ENCODE data around the gene ITIH3. TPM values are rescaled to one million over a fixed set of nuclear protein-coding genes. Genes with fewer than 3 reads are reported as not detected.

ITIH3 gene
- total and polyA plus RNA-seq, 2 of the 4 experiments (the other 2 are of a cell fraction), result 0.72 to 0.94 TPM

- Histone ChIP-seq H4K8ac (ENCODE audit: low read depth in 2 of 2, low read length in 2 of 2) (no peak overlapping the region), H2AK9ac (replicated peaks; ENCODE audit: low read depth, low read length, poor library complexity) (no peak overlapping the region), H3K14ac (replicated peaks; ENCODE audit: low read depth, low read length) (no peak overlapping the region), H3K27me3 (ENCODE audit: control insufficient read depth, insufficient read depth, low read length) (peaks cover 51% of the 10 kb centered on the region), H2AFZ (replicated peaks; ENCODE audit: low read length, poor library complexity) (no peak overlapping the region), H3K36me3 (ENCODE audit: control insufficient read depth, insufficient read depth, low read length) (no peaks in the 10 kb centered on the region), H2BK15ac (ENCODE audit: low read depth, low read length) (no peak overlapping the region), H3K4me1 (ENCODE audit: control insufficient read depth, insufficient read depth, low read length) (no peaks in the 10 kb centered on the region), H3K4me2 (ENCODE audit: low read depth, low read length) (no peak overlapping the region), H2AK5ac (ENCODE audit: low read depth, low read length) (no peak overlapping the region), H2BK20ac (ENCODE audit: low read depth, low read length) (no peak overlapping the region), H3K4me3 (ENCODE audit: insufficient read depth, low read depth, low read length) (no peak overlapping the region), H3K9me3 (ENCODE audit: control insufficient read depth, insufficient read depth, low read length) (no peaks in the 10 kb centered on the region), H3K27ac (ENCODE audit: insufficient read depth, low read length) (no peak overlapping the region), H3K9ac (ENCODE audit: low read depth, low read length) (no peak overlapping the region), H3K18ac (ENCODE audit: low read depth, low read length) (no peak overlapping the region), H3K9me1 (ENCODE audit: insufficient read depth, low read length) (no peaks in the 10 kb centered on the region; the same call in 1 of the 2 replicates), H4K91ac (ENCODE audit: insufficient read depth, low read depth, low read length) (no peak overlapping the region), H3K4ac (ENCODE audit: low read depth, low read length) (no peak overlapping the region), H3K56ac (ENCODE audit: extremely low read depth, insufficient read depth, low read length) (no peak overlapping the region), H2BK5ac (ENCODE audit: low read depth, low read length, poor library complexity, severe bottlenecking) (no peak overlapping the region), H4K5ac (ENCODE audit: low read depth, low read length) (no peak overlapping the region), H3K79me1 (ENCODE audit: low read depth in 1 of 2, low read length in 2 of 2) (no peaks in the 10 kb centered on the region), H2BK120ac (ENCODE audit: low read depth, low read length) (no peak overlapping the region), H4K20me1 (ENCODE audit: insufficient read depth, low read length) (no peaks in the 10 kb centered on the region), H3K23ac (ENCODE audit: low read depth, low read length) (no peak overlapping the region)
- ChIA-PET POLR2A (ENCODE audit: unreplicated experiment) (no interaction called here), CTCF (no interaction called here)
- DNase-seq, result no peak
- TF ChIP-seq CEBPB (IDR thresholded peaks at IDR 0.05; ENCODE audit: low read depth, low read length) (no peak), USF2 (IDR thresholded peaks at IDR 0.05; ENCODE audit: low read depth, low read length) (no peak), BHLHE40 (IDR thresholded peaks at IDR 0.05; ENCODE audit: low read depth, low read length) (no peak), CHD1 (IDR thresholded peaks at IDR 0.05; ENCODE audit: low read depth, low read length) (no peak), MXI1 (IDR thresholded peaks at IDR 0.05; ENCODE audit: borderline replicate concordance, low read depth, low read length) (no peak), RCOR1 (IDR thresholded peaks at IDR 0.05; ENCODE audit: insufficient replicate concordance, low read length) (no peak), RFX5 (IDR thresholded peaks at IDR 0.05; ENCODE audit: low read depth, low read length) (no peak), FOS (IDR thresholded peaks at IDR 0.05; ENCODE audit: low read depth, low read length) (no peak), CTCF (conservative IDR thresholded peaks at IDR 0.05; ENCODE audit: low read depth, low read length) (no peak), SMC3 (IDR thresholded peaks at IDR 0.05; ENCODE audit: low read depth, low read length) (no peak), POLR2A (IDR thresholded peaks at IDR 0.05; ENCODE audit: low read depth, low read length) (no peak), RAD21 (IDR thresholded peaks at IDR 0.05; ENCODE audit: low read length) (no peak), NFE2L2 (IDR thresholded peaks at IDR 0.05; ENCODE audit: low read depth, low read length) (no peak), MAZ (IDR thresholded peaks at IDR 0.05; ENCODE audit: borderline replicate concordance, low read depth, low read length) (no peak), ELK1 (IDR thresholded peaks at IDR 0.05; ENCODE audit: borderline replicate concordance, low read depth, low read length) (no peak), MAFK (IDR thresholded peaks at IDR 0.05; ENCODE audit: low read depth, low read length) (no peak)
- dilution Hi-C loops (cut with HindIII; ENCODE audit: low sequenced_read_pairs, unreplicated experiment), result no loop called here
- no CpG with 5 or more reads among the region's 5 CpGs for WGBS, 2 experiments (ENCODE audit: extremely low coverage in 2 of 2, insufficient read length in 1 of 2)
- intact Hi-C loops (cut with micrococcal nuclease), result no loop called here
- in situ Hi-C loops (cut with MboI; ENCODE audit: low sequenced_read_pairs), result no loop called here
- ATAC-seq (ENCODE audit: low read depth), result no peak
- no TSS peak for BruUV-seq (replicated peaks)
These were observed 9.5 kb upstream of the ITIH3 start for GRCh38 chr3:52784931-52785590.

All from IMR-90 (cell line).